Stimulated activated naive CD4-positive, alpha-beta T cell treated with Interleukin-2 at 50 U/mL for 16 hours (primary cell): ENCODE measurements around the gene MAB21L2.

Experiments
- DNase-seq: peaks from one replicate; lab custom pipeline; 2025; lab: John Stamatoyannopoulos, UW

MAB21L2 gene

DNA sequence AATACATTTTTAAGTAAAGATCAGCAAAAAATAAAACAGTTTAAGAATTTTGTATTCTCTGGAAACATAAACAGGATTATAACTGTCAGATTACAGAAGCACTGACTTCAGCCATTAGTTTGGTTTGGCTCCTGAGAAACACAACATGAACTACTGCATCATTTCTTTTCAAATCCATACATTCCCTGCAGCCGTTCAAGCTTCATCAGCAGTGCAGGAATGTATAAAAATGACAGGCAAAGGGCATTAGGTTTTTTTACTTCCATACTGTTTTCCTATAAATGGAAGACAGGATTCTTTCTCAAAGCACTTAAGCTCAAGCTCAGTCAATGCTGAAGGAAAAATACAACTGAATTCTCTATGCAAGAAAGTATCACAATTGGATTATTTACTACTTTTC, 4.2 kb upstream of the MAB21L2 start:
- DNase-seq: no peak

DNA sequence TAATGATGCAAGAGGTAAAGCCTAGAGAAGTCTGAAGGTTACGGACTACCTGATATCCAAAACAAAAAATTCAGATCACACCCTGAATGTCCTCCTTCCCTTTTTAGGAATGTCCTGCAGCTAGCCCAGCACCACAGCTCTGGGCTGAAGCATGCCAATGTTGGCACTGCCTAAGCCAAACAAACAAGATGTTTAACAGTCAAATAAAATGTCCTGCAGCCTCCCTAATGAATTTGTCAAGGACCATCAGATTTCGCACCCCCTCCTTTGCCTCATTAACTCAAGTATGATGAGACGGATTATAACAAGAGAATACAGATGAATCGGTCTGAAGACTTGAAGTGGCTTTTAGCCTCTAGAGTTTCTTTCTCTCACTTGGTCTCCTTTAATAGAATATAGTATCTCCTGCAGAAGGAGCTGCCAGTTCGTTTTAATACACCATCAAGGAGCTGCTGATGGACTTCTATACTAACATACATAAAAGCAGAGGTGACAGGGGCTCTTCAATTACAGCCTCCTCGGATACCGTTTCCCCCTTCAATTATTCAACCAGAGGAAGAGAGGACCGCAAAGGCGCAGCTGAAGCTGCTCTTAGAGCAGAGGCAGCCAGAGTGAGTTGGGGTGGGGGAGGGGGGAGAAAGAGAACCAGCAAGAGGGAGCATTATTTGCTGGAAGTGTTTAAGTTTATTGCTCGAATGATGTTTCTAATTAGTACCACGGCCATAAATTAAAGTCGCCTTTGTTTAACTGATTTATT, 3.0 kb upstream of the MAB21L2 start:
- DNase-seq: no peak

DNA sequence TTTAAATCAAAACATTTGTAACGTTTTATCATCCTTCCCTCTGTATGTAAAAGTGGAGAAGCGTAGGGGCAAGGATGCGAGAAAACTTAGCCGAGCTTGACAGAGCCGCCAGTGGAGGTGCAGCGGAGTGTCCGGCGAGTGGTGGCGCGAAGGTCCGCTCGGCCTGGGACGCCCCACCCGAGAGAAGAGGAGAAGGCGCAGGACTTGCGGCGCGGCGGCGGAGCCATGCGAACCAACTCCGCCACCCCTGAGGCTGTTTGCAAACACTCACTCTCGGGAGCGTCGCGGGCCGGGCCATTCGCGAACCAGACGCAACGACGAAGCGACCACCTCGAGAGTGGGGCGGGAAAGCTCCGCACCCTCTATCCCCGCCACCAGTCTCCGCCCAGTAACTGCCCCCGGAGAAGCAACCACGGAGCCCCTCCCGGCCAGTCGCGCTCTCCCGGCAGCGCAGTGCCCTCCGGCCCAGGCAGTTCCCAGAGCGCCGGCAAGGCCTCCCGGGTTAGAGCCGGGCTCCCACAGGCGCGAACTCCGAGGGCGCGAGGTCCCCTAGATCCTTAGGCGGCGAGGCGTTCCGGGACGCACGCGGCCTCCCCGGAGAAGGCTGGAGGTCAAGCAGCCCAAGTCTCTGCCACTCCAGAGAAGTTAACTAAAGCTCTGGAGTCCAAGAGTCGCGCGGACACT, 2.3 kb upstream of the MAB21L2 start:
- no peak for DNase-seq

DNA sequence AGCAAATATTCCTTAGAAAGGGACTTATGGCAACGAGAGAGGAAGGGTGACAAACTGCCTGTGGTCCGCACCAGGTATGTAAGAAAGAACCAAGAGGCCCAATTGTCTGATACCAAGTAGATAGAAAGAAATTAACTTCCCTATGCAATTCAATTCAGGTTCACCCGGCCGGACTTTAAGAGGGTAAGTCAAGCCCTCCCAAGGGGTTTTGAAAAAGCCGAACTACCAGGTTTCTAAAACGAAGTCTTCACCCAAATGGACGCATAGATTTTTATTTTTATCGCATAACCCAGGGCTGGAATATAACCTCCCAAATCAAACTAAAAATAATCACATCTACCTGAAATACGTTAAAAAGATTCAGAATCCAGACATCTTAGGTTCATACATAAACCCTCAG, 1.6 kb upstream of the MAB21L2 start:
- DNase-seq: no peak

DNA sequence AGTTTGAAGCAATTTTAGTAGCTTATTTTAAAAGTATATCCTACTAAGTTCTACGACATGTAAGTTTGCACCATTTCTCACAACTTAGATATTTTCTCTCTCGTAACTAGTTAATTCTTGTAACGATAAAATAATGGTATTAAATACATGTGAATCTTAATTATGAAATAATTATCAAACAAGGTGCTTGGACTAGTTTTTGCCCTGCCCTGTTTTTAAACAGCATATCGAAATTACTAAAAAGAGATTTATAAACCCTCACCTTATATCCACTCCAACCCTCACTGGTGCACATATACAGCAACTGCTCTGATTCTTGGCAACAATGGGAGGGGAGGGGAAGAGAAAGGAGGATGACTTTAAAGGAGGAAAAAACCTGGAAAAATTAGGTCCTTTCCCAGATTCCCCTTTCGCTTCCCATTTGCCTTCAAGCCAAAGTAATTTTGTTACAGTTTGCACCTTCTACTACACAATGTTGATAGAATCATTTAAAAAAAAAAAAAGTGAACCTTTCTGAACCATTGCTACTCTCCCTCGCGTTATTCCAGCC, 820 bp upstream of the MAB21L2 start:
- no peak for DNase-seq

DNA sequence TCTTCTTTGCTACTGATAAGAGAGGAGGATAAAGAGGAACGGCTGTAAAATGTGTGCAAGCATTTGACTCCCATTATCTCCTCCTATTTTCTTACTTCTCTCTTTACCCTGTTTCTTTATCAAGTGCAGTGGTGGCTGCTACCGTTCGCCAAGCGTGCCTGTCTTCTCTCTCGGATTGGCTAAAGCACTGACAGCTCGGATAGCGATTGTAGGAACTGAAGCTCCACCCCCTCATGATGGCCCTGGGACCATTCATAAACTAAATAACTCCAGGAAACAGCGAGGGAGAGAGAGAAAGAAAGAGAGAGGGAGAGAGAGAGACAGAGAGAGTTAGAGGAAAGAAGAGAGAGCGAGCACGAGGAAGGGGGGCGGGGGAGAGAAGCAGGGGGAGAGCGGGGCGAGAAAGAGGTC, 305 bp upstream of the MAB21L2 start:
- no peak for DNase-seq

GRCh38 chr4:150582873-150583286, 929 bp downstream of the MAB21L2 start:
- DNase-seq: no peak

GRCh38 chr4:150583287-150584110, 1.5 kb downstream of the MAB21L2 start:
- DNase-seq: no peak

GRCh38 chr4:150584111-150584915, 2.4 kb downstream of the MAB21L2 start:
- no peak for DNase-seq

- DNase-seq: no peak
Observed at GRCh38 chr4:150585611-150586010, 3.7 kb downstream of the MAB21L2 start.

GRCh38 chr4:150586162-150586810, 4.3 kb downstream of the MAB21L2 start:
- no peak for DNase-seq

GRCh38 chr4:150588316-150588715, 6.4 kb downstream of the MAB21L2 start:
- DNase-seq: no peak

GRCh38 chr4:150589157-150589556, 7.2 kb downstream of the MAB21L2 start:
- no peak for DNase-seq

DNA sequence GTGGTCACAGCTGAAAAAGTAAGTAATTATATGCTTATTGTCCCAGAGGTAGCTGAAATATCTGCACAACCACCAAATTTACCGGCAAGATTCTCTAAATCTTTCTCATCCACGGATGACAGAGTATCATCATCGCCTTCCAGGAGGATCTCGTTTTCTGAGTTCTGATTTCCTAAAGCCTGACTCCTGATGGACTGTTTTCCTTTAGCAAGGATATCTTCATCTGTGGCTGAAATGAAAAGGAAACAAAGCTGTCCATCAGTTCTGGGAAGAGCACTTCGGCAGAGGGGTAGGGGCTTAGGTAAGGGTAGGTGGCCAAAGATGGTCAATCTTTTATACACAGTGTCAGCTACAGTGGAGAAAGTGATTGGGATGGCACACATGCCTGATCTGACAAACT, 8.7 kb downstream of the MAB21L2 start:
- DNase-seq: no peak

GRCh38 chr4:150591406-150591805, 9.5 kb downstream of the MAB21L2 start:
- no peak for DNase-seq

DNA sequence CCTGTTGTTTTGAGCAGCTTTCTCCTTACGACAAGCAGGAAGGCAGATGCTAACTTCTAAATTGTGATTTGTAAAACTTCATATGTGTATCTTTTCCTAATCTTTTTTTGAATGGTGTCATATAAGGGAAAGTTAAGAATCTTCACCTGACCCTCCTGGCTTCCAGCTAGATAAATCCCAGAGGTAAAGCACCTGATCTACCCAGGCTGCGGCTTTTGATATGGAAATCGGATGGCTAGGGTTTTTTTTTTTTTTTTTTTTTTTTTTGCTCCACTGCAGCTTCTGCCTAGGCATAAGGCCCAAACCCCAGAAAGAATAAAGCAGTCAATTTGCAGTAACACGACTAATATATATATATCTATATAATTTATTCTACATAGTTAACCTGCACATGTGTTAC, 10.0 kb downstream of the MAB21L2 start:
- no peak for DNase-seq

GRCh38 chr4:150593996-150594395, 12.0 kb downstream of the MAB21L2 start:
- DNase-seq: no peak

GRCh38 chr4:150598909-150599308, 17.0 kb downstream of the MAB21L2 start:
- DNase-seq: no peak

DNA sequence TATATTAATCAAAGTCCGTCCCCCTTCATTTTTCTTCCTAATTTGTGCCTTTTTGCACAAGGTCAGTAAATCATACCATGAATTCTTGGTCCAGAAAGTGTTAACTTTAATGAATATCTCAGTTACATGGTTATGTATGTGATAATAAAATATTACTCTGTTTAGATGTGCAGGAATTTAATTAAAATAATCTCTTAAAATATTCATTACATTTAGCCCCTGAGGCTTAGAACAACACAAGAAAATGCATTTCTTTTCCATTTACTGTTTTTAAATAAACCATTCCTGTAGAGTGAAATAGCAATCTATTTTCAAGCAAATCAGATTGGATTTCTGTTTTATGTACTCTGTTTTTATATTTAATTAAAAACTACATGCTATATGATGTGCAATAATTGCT, 17.6 kb downstream of the MAB21L2 start:
- no peak for DNase-seq

DNA sequence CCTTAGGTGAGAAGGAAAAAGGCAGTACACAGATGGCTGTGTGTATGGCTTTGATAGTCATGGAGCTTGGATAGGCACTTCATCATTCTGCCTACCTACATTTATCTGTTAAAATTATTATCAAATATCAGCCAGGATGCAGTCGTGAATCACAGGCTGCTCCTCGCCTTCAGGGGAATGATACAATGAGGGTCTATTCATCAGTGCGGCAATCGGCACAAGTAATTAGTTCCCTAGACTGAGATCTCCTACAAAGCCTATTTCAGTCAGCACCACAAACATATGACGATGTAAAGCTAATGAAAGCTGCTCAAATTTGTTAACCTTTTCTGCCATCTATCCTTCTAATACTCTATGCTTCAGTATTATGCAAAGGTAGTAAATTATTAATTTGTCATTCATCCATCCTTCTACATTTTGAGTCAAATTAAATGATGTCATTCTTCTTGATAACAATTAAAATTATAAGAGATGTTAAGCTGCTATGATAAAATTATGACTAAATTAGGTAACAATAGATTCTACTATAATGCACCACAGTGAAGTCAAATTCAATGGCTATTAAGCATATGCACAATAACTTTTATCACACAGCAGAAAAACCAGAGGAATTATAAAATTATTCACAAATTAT, 19.0 kb downstream of the MAB21L2 start:
- DNase-seq: no peak

DNA sequence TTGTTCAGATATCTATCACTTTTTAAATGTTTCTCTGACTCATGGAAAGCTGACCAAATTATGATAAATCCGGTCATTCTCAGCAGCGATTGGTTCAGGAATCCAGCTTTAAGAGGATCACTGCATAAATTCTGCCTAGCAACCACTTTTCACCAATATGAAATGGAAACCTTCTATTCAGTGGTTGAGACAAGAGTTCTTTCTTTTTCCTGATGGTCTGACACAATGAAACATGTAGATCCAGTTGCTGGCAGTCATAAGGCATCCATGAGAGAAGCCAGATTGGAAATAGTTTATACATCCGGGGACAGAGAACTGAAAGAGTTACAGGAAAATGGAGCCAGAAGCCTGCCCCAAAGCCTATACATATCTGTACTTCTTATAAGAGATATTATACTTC, 27.2 kb downstream of the MAB21L2 start:
- DNase-seq: no peak
